Nephron progenitor cell (in vitro differentiated cells): ENCODE results near the gene POLR3E.

ENCODE experiments used
- DNase-seq: peaks from one replicate; pipeline ENCODE4 v3.0.0; 2021
- H3K27ac Mint-ChIP-seq: 2 replicates; pipeline ENCODE4 v1.8.0; 2021; ENCODE audit warnings: mild to moderate bottlenecking, moderate library complexity, mixed read lengths
- H3K27me3 Mint-ChIP-seq: 2 replicates; pipeline ENCODE4 v1.8.0; 2021; ENCODE audit warnings: mild to moderate bottlenecking, low read depth, mixed read lengths; ENCODE audit not compliant: poor library complexity
- H3K36me3 Mint-ChIP-seq: 2 replicates; pipeline ENCODE4 v1.8.0; 2021; ENCODE audit warnings: low read depth, mixed read lengths
- H3K4me1 Mint-ChIP-seq: 2 replicates; pipeline ENCODE4 v1.8.0; 2021; ENCODE audit warnings: mixed read lengths
- H3K4me3 Mint-ChIP-seq: 2 replicates; pipeline ENCODE4 v1.8.0; 2021; ENCODE audit warnings: mild to moderate bottlenecking, moderate library complexity, mixed read lengths
- H3K9me3 Mint-ChIP-seq: 2 replicates; pipeline ENCODE4 v1.8.0; 2021; ENCODE audit warnings: mild to moderate bottlenecking, moderate library complexity, mixed read lengths
- CTCF ChIP-seq: fragments of 200-600 bp; sonication (generic); IDR thresholded peaks from 2 replicates; pipeline ENCODE4 v1.5.0; 2021; ENCODE audit warnings: antibody characterized with exemption

Gene POLR3E

GRCh38 chr16:22297114-22297870, at the start of gene POLR3E:
Gene POLR3E, plus strand, starts transcription at chr16:22297409. Its CDS starts 5,560 bp downstream, at chr16:22302969.
- H3K27ac Mint-ChIP-seq: peak within 1 kb of the TSS; percentile 99
- H3K36me3 Mint-ChIP-seq: peaks cover 10% of the 10 kb centered on the region
- peak within 1 kb of the TSS; percentile 95 for H3K4me3 Mint-ChIP-seq
- TF ChIP-seq CTCF: peak; percentile 80
- no peaks in the 10 kb centered on the region for H3K9me3 Mint-ChIP-seq
- peaks cover 14% of the 10 kb centered on the region for H3K27me3 Mint-ChIP-seq
- peak; percentile 100 for DNase-seq
- peaks cover 32% of the 10 kb centered on the region for H3K4me1 Mint-ChIP-seq

GRCh38 chr16:22250522-22250921, 46.7 kb upstream of the POLR3E start:
- H3K36me3 Mint-ChIP-seq: peaks cover 75% of the 10 kb centered on the region
- no peak overlapping the region for H3K4me3 Mint-ChIP-seq
- no peaks in the 10 kb centered on the region for H3K4me1 Mint-ChIP-seq
- DNase-seq: no peak
- H3K27ac Mint-ChIP-seq: no peak overlapping the region
- H3K9me3 Mint-ChIP-seq: peaks cover 4% of the 10 kb centered on the region
- no peaks in the 10 kb centered on the region for H3K27me3 Mint-ChIP-seq
- TF ChIP-seq CTCF: no peak

GRCh38 chr16:22252317-22252716, 44.9 kb upstream of the POLR3E start:
- peaks cover 78% of the 10 kb centered on the region for H3K36me3 Mint-ChIP-seq
- H3K9me3 Mint-ChIP-seq: peaks cover 4% of the 10 kb centered on the region
- no peak overlapping the region for H3K27ac Mint-ChIP-seq
- no peaks in the 10 kb centered on the region for H3K4me1 Mint-ChIP-seq
- H3K27me3 Mint-ChIP-seq: no peaks in the 10 kb centered on the region
- no peak for DNase-seq
- H3K4me3 Mint-ChIP-seq: no peak overlapping the region
- no peak for TF ChIP-seq CTCF

- Mint-ChIP-seq H3K36me3 (peaks cover 80% of the 10 kb centered on the region), H3K4me1 (no peaks in the 10 kb centered on the region), H3K27ac (no peak overlapping the region), H3K27me3 (no peaks in the 10 kb centered on the region), H3K9me3 (peaks cover 4% of the 10 kb centered on the region), H3K4me3 (no peak overlapping the region)
- no peak for TF ChIP-seq CTCF
- DNase-seq: no peak
These were observed 43.9 kb upstream of the POLR3E start for GRCh38 chr16:22253272-22253671.

- Mint-ChIP-seq H3K27ac (no peak overlapping the region), H3K4me3 (no peak overlapping the region), H3K9me3 (peaks cover 13% of the 10 kb centered on the region), H3K27me3 (no peaks in the 10 kb centered on the region), H3K36me3 (peaks cover 86% of the 10 kb centered on the region), H3K4me1 (no peaks in the 10 kb centered on the region)
- DNase-seq: no peak
- TF ChIP-seq CTCF: no peak
These were observed 41.9 kb upstream of the POLR3E start for GRCh38 chr16:22255335-22255734.

GRCh38 chr16:22257440-22257839, 39.8 kb upstream of the POLR3E start:
- Mint-ChIP-seq H3K27ac (peak overlapping the region; percentile 36), H3K36me3 (peaks cover 80% of the 10 kb centered on the region), H3K4me3 (no peak overlapping the region), H3K27me3 (no peaks in the 10 kb centered on the region), H3K4me1 (no peaks in the 10 kb centered on the region), H3K9me3 (peaks cover 18% of the 10 kb centered on the region)
- DNase-seq: no peak
- no peak for TF ChIP-seq CTCF
